ENCODE data around the gene GARS1.
"Not testable (repeated sequence)": the region's sequence is repeated elsewhere in the genome, so short reads cannot be mapped to it uniquely, and the experiment has no call there.

The GARS1 gene

GRCh38 chr7:30583181-30583580 is 11.5 kb upstream of the GARS1 start:
- no peak for FAIRE-seq

- no peak for FAIRE-seq
Measured at GRCh38 chr7:30584415-30584814, 10.3 kb upstream of the GARS1 start.

- no peak for FAIRE-seq
Measured at GRCh38 chr7:30584965-30585364, 9.7 kb upstream of the GARS1 start.

- no peak for FAIRE-seq
Measured at GRCh38 chr7:30585675-30586074, 9.0 kb upstream of the GARS1 start.

- not testable (repeated sequence) for FAIRE-seq
Measured at GRCh38 chr7:30587547-30587946, 7.1 kb upstream of the GARS1 start.

- no peak for FAIRE-seq
Measured at GRCh38 chr7:30589111-30589510, 5.6 kb upstream of the GARS1 start.

GRCh38 chr7:30594048-30594539 is 584 bp upstream of the GARS1 start:
- no peak for FAIRE-seq

- no peak for FAIRE-seq
Measured at GRCh38 chr7:30595436-30596013, 847 bp downstream of the GARS1 start.

- no peak for FAIRE-seq
Measured at GRCh38 chr7:30596014-30596641, 1.4 kb downstream of the GARS1 start.

- no peak for FAIRE-seq
Measured at GRCh38 chr7:30596721-30597120, 2.0 kb downstream of the GARS1 start.

GRCh38 chr7:30598121-30598876 is 3.6 kb downstream of the GARS1 start:
- no peak for FAIRE-seq

- no peak for FAIRE-seq
Measured at GRCh38 chr7:30604901-30605300, 10.2 kb downstream of the GARS1 start.

GRCh38 chr7:30605832-30606231 is 11.2 kb downstream of the GARS1 start:
- FAIRE-seq = no peak

- FAIRE-seq = no peak
Measured at GRCh38 chr7:30612658-30613265, 18.1 kb downstream of the GARS1 start.

- FAIRE-seq = no peak
Measured at GRCh38 chr7:30613366-30614325, 19.0 kb downstream of the GARS1 start.

GRCh38 chr7:30616318-30616717 is 21.6 kb downstream of the GARS1 start:
- no peak for FAIRE-seq

GRCh38 chr7:30617359-30617758 is 22.7 kb downstream of the GARS1 start:
- FAIRE-seq = no peak

GRCh38 chr7:30618080-30618676 is 23.5 kb downstream of the GARS1 start:
- no peak for FAIRE-seq

GRCh38 chr7:30618961-30619360 is 24.3 kb downstream of the GARS1 start:
- FAIRE-seq = no peak

GRCh38 chr7:30625283-30625682 is 30.6 kb downstream of the GARS1 start:
- FAIRE-seq = no peak

GRCh38 chr7:30627026-30627425 is 32.3 kb downstream of the GARS1 start:
- no peak for FAIRE-seq

- FAIRE-seq = no peak
Measured at GRCh38 chr7:30630986-30631385, 36.3 kb downstream of the GARS1 start.
